ENCODE data around the gene ABTB2.

Gene ABTB2

DNA sequence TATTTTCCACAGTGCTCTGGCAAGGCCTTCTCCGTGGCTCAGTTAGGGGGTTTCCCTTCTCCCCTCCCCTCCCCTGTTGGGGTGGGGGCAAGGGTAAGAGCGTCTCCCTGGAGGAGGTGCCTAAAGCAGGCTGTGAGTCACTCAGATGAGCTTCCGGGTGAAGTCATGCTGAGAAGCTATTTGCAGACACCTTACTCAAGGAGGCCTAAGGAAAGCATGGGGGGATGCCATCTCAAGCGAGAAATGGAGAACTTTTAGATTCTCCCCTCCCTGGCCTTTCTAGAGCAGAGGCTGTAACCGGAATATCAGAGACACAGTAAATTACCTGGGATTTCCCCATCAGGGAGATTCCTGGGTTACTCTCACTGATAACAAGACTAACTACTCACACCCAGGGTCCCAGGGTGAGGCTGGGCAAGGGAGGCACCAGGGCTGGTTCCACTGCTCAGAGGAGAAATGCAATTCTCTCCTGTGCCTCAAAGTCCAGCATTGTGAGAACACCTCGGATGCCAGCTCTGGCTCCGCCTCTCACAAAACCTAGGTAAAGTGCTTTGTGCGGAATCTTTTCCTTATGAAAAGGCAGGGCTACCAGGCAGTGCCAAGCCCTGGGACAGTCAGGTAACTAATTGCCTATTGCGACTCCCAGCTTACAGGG, 123.6 kb downstream of the ABTB2 start:
- H3K4me3 ChIP-seq (ENCODE audit: low read depth in 1 of 2, low read length in 2 of 2), result no peak overlapping the region
- no peaks in the 10 kb centered on the region for H3K36me3 ChIP-seq (ENCODE audit: insufficient read depth, low read length)
- no peaks in the 10 kb centered on the region for H3K27me3 ChIP-seq (ENCODE audit: insufficient read depth, low read length, poor library complexity)
- H3K79me2 ChIP-seq (ENCODE audit: insufficient read depth, low read length), result no peaks in the 10 kb centered on the region
- H3K4me2 ChIP-seq (ENCODE audit: insufficient read depth, low read length), result no peak overlapping the region
- H3K9ac ChIP-seq (ENCODE audit: low read depth, low read length), result no peak overlapping the region
- no peaks in the 10 kb centered on the region for H3K9me3 ChIP-seq (ENCODE audit: insufficient read depth, low read length, severe bottlenecking)
- H3K4me1 ChIP-seq (ENCODE audit: insufficient read depth, low read length), result no peaks in the 10 kb centered on the region
- H2AFZ ChIP-seq (ENCODE audit: low read depth, low read length), result no peak overlapping the region
- DNase-seq, result peak; percentile 28
- TF ChIP-seq EZH2 (IDR thresholded peaks at IDR 0.05; ENCODE audit: borderline replicate concordance, low read depth, low read length, severe bottlenecking), result no peak
- TF ChIP-seq, protein P1, sequence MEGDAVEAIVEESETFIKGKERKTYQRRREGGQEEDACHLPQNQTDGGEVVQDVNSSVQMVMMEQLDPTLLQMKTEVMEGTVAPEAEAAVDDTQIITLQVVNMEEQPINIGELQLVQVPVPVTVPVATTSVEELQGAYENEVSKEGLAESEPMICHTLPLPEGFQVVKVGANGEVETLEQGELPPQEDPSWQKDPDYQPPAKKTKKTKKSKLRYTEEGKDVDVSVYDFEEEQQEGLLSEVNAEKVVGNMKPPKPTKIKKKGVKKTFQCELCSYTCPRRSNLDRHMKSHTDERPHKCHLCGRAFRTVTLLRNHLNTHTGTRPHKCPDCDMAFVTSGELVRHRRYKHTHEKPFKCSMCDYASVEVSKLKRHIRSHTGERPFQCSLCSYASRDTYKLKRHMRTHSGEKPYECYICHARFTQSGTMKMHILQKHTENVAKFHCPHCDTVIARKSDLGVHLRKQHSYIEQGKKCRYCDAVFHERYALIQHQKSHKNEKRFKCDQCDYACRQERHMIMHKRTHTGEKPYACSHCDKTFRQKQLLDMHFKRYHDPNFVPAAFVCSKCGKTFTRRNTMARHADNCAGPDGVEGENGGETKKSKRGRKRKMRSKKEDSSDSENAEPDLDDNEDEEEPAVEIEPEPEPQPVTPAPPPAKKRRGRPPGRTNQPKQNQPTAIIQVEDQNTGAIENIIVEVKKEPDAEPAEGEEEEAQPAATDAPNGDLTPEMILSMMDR (IDR thresholded peaks at IDR 0.05; ENCODE audit: borderline replicate concordance, extremely low read depth, low read length, poor library complexity, severe bottlenecking), result no peak
- no peaks in the 10 kb centered on the region for H4K20me1 ChIP-seq (ENCODE audit: insufficient read depth, low read length)
- peak; percentile 79 for ATAC-seq (ENCODE audit: insufficient read depth, low read depth)
- H3K27ac ChIP-seq (ENCODE audit: low read length), result no peak overlapping the region

- Histone ChIP-seq H2AFZ (ENCODE audit: low read depth, low read length) (no peak overlapping the region), H3K4me3 (ENCODE audit: low read depth in 1 of 2, low read length in 2 of 2) (no peak overlapping the region), H3K27ac (ENCODE audit: low read length) (no peak overlapping the region), H4K20me1 (ENCODE audit: insufficient read depth, low read length) (no peaks in the 10 kb centered on the region), H3K79me2 (ENCODE audit: insufficient read depth, low read length) (no peaks in the 10 kb centered on the region), H3K4me1 (ENCODE audit: insufficient read depth, low read length) (no peaks in the 10 kb centered on the region), H3K9ac (ENCODE audit: low read depth, low read length) (no peak overlapping the region), H3K36me3 (ENCODE audit: insufficient read depth, low read length) (no peaks in the 10 kb centered on the region), H3K4me2 (ENCODE audit: insufficient read depth, low read length) (no peak overlapping the region), H3K9me3 (ENCODE audit: insufficient read depth, low read length, severe bottlenecking) (no peaks in the 10 kb centered on the region), H3K27me3 (ENCODE audit: insufficient read depth, low read length, poor library complexity) (no peaks in the 10 kb centered on the region)
- DNase-seq (no peak), ATAC-seq (ENCODE audit: insufficient read depth, low read depth) (no peak)
- TF ChIP-seq, protein P1 (IDR thresholded peaks at IDR 0.05; ENCODE audit: borderline replicate concordance, extremely low read depth, low read length, poor library complexity, severe bottlenecking), result no peak
- no peak for TF ChIP-seq EZH2 (IDR thresholded peaks at IDR 0.05; ENCODE audit: borderline replicate concordance, low read depth, low read length, severe bottlenecking)
These were observed 124.6 kb downstream of the ABTB2 start for GRCh38 chr11:34233215-34233614.

DNA sequence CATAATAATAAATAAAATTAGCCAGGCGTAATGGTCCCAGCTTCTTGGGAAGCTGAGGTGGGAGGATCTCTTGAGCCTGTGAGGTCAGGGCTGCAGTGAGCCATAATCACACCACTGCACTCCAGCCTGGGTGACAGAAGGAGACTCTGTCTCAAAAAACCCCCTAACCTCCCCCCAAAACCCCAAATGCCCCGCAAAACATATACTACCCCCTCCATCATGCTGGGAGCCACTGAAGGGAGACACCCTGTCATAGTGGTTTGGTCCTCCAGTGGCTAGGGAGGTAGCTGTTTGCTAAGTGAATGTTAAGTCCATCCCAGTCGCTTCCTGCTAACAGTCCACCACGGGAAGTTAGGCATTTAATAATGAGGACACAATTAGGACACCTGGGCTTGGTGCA, 125.0 kb downstream of the ABTB2 start:
- H4K20me1 ChIP-seq (ENCODE audit: insufficient read depth, low read length), result no peaks in the 10 kb centered on the region
- no peaks in the 10 kb centered on the region for H3K27me3 ChIP-seq (ENCODE audit: insufficient read depth, low read length, poor library complexity)
- no peak overlapping the region for H2AFZ ChIP-seq (ENCODE audit: low read depth, low read length)
- ATAC-seq (ENCODE audit: insufficient read depth, low read depth), result no peak
- H3K4me1 ChIP-seq (ENCODE audit: insufficient read depth, low read length), result no peaks in the 10 kb centered on the region
- no peak overlapping the region for H3K4me2 ChIP-seq (ENCODE audit: insufficient read depth, low read length)
- no peaks in the 10 kb centered on the region for H3K79me2 ChIP-seq (ENCODE audit: insufficient read depth, low read length)
- TF ChIP-seq, protein P1 (IDR thresholded peaks at IDR 0.05; ENCODE audit: borderline replicate concordance, extremely low read depth, low read length, poor library complexity, severe bottlenecking), result no peak
- TF ChIP-seq EZH2 (IDR thresholded peaks at IDR 0.05; ENCODE audit: borderline replicate concordance, low read depth, low read length, severe bottlenecking), result no peak
- no peaks in the 10 kb centered on the region for H3K36me3 ChIP-seq (ENCODE audit: insufficient read depth, low read length)
- H3K27ac ChIP-seq (ENCODE audit: low read length), result no peak overlapping the region
- no peak overlapping the region for H3K9ac ChIP-seq (ENCODE audit: low read depth, low read length)
- H3K9me3 ChIP-seq (ENCODE audit: insufficient read depth, low read length, severe bottlenecking), result no peaks in the 10 kb centered on the region
- DNase-seq, result no peak
- H3K4me3 ChIP-seq (ENCODE audit: low read depth in 1 of 2, low read length in 2 of 2), result no peak overlapping the region

Data from DND-41 (cell line).